Measurements from ENCODE around the gene STARD3. TPM values are rescaled to one million over a fixed set of nuclear protein-coding genes. Genes with fewer than 3 reads are reported as not detected.
A peak's percentile ranks its signal among the peaks of the same experiment; 100 is the strongest.

The STARD3 gene
- total RNA-seq, 1 experiment from 2014 or later = 22.7 TPM

DNA sequence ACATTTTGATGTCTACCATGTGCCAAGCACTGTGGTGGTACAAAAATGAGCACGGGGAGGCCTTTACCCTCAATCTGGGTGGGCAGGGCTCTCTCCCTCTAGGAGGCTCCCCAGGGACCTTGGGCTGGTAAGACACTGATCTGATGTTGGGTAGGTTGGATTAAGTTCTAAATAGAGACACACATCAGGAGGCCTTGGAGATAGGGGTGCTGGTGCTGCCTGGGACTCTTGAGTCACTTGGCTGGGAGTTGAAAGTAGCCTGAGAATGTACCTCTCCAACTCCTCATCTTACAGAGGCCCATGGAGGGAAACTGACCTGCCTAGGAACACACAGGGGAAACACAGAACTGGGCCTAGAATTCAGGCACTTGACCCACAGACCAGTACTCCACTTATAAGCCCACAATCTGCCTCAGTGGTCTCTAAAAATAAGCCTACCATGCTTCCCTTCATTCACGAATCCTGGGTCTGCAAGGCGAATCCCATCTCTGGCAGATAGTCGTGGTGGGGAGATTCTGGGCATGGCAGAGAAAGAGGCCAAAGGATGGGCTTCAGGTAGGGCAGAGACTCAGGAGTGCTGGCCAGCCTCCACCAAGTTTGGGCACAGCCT, 27.4 kb upstream of the STARD3 start:
- Histone ChIP-seq H3K36me3 (no peaks in the 10 kb centered on the region), H3K27ac (no peak overlapping the region), H3K27me3 (no peaks in the 10 kb centered on the region; the same call in 1 of the 2 replicates), H3K4me3 (no peak overlapping the region), H3K4me1 (no peaks in the 10 kb centered on the region), H3K9me3 (replicated peaks) (no peaks in the 10 kb centered on the region)
- DNase-seq = no peak

GRCh38 chr17:39611401-39612112, 25.4 kb upstream of the STARD3 start:
- DNase-seq = no peak

GRCh38 chr17:39612291-39612894, 24.6 kb upstream of the STARD3 start:
- H3K36me3 ChIP-seq = no peaks in the 10 kb centered on the region
- DNase-seq = no peak
- no peak overlapping the region for H3K27ac ChIP-seq
- H3K27me3 ChIP-seq = no peaks in the 10 kb centered on the region; the same call in 1 of the 2 replicates
- H3K4me3 ChIP-seq = no peak overlapping the region
- H3K4me1 ChIP-seq = no peaks in the 10 kb centered on the region
- H3K9me3 ChIP-seq (replicated peaks) = no peaks in the 10 kb centered on the region

More at GRCh38 chr17:39611401-39612112, 25.4 kb upstream of the STARD3 start:
- H3K4me1 ChIP-seq = no peaks in the 10 kb centered on the region
- H3K36me3 ChIP-seq = no peaks in the 10 kb centered on the region
- H3K4me3 ChIP-seq = no peak overlapping the region
- no peaks in the 10 kb centered on the region for H3K9me3 ChIP-seq (replicated peaks)
- H3K27ac ChIP-seq = no peak overlapping the region
- no peaks in the 10 kb centered on the region; the same call in 1 of the 2 replicates for H3K27me3 ChIP-seq

GRCh38 chr17:39612935-39613464, 23.9 kb upstream of the STARD3 start:
- no peak overlapping the region for H3K4me3 ChIP-seq
- H3K27ac ChIP-seq = no peak overlapping the region
- H3K36me3 ChIP-seq = no peaks in the 10 kb centered on the region
- no peaks in the 10 kb centered on the region; the same call in 1 of the 2 replicates for H3K27me3 ChIP-seq
- no peak for DNase-seq
- no peaks in the 10 kb centered on the region for H3K4me1 ChIP-seq
- H3K9me3 ChIP-seq (replicated peaks) = no peaks in the 10 kb centered on the region

DNA sequence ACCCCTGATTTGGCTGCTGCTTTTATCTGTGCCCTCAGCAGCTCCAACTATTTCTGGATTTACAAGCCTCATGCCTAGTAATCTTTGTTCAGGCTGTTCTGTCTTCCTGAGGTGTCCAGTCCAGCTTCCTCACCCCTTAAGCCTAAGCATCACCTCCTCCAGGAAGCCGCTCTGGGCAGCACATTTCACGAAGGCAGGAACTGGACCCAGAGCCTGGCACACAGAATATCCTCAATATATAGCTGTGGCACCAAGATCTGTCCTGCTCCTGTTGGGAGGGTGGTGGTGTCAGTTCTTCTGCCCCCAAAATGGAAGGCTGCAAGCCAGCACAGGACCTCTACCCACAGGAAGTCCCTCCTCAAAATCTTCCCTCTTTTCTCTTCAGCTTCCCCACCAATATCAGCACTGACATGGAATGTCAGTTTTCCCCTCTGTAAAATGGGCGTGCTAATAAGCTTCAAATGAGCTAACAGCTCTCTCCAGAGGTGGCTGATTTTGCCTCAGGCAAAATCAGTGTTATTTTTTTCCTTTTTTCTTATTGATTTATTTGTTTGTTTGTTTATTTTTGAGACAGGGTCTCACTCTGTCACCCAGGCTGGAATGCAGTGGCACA, 22.3 kb upstream of the STARD3 start:
- H3K4me1 ChIP-seq = peaks cover 5% of the 10 kb centered on the region; the same call in 1 of the 2 replicates
- H3K36me3 ChIP-seq = no peaks in the 10 kb centered on the region
- no peak overlapping the region for H3K4me3 ChIP-seq
- no peak overlapping the region for H3K27ac ChIP-seq
- DNase-seq = no peak
- H3K9me3 ChIP-seq (replicated peaks) = no peaks in the 10 kb centered on the region
- peaks cover 2% of the 10 kb centered on the region; the same call in 1 of the 2 replicates for H3K27me3 ChIP-seq

- no peaks in the 10 kb centered on the region for H3K36me3 ChIP-seq
- DNase-seq = no peak
- H3K27me3 ChIP-seq = peaks cover 3% of the 10 kb centered on the region; the same call in 1 of the 2 replicates
Observed at GRCh38 chr17:39615434-39615833, 21.5 kb upstream of the STARD3 start.

GRCh38 chr17:39617100-39617445, 19.9 kb upstream of the STARD3 start:
- no peaks in the 10 kb centered on the region for H3K36me3 ChIP-seq
- peaks cover 10% of the 10 kb centered on the region; the same call in 1 of the 2 replicates for H3K4me1 ChIP-seq
- no peak overlapping the region for H3K27ac ChIP-seq
- no peaks in the 10 kb centered on the region for H3K9me3 ChIP-seq (replicated peaks)
- peaks cover 3% of the 10 kb centered on the region; the same call in 1 of the 2 replicates for H3K27me3 ChIP-seq
- no peak for DNase-seq
- H3K4me3 ChIP-seq = peak overlapping the region; percentile 65; the same call in 1 of the 2 replicates

More at GRCh38 chr17:39615434-39615833, 21.5 kb upstream of the STARD3 start:
- Histone ChIP-seq H3K4me1 (peaks cover 5% of the 10 kb centered on the region; the same call in 1 of the 2 replicates), H3K9me3 (replicated peaks) (no peaks in the 10 kb centered on the region), H3K27ac (no peak overlapping the region), H3K4me3 (no peak overlapping the region)

- Histone ChIP-seq H3K4me3 (peak overlapping the region; percentile 65), H3K9me3 (replicated peaks) (no peaks in the 10 kb centered on the region), H3K27ac (no peak overlapping the region), H3K27me3 (peaks cover 3% of the 10 kb centered on the region; the same call in 1 of the 2 replicates), H3K36me3 (no peaks in the 10 kb centered on the region), H3K4me1 (peaks cover 14% of the 10 kb centered on the region; the same call in 1 of the 2 replicates)
- DNase-seq = peak; percentile 68 to 70
Observed at GRCh38 chr17:39617446-39618245, 19.3 kb upstream of the STARD3 start.

DNA sequence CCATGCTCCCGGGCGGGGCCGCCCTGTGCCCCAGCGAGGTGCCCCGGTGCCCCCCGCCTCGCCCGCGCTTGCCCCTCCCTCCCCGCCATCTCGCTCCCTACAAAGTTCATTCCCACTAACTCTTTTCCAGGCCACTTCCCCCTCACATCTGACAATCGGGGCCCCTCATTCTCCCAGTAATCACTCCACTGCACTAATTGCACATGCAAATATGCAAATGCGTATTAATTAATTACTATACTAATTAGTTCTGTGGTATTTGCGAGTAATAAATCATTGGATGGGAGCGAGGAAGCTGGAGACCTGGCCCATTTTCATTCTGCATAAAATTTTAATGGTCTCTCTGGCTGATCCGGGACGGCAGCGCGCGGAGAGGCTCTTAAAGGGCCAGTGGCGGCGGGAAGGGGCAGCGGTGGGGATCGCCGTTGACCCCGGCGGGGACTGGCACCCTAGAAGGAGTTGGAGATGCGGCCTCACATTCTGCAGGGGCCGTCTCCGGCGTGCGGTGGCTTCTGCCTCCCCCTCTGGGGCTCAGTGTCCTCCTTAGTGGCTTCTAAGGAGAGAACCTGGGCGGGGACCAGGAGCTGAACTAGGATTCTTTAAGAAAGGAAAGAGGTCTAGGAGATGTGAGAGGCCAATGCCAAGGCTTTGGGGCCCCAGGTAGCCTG, 18.6 kb upstream of the STARD3 start:
- DNase-seq = peak; percentile 34 to 50
- peak overlapping the region; percentile 25 for H3K27ac ChIP-seq
- no peaks in the 10 kb centered on the region for H3K9me3 ChIP-seq (replicated peaks)
- peaks cover 14% of the 10 kb centered on the region; the same call in 1 of the 2 replicates for H3K4me1 ChIP-seq
- H3K27me3 ChIP-seq = peaks cover 3% of the 10 kb centered on the region; the same call in 1 of the 2 replicates
- H3K4me3 ChIP-seq = peak overlapping the region; percentile 65
- H3K36me3 ChIP-seq = no peaks in the 10 kb centered on the region

DNA sequence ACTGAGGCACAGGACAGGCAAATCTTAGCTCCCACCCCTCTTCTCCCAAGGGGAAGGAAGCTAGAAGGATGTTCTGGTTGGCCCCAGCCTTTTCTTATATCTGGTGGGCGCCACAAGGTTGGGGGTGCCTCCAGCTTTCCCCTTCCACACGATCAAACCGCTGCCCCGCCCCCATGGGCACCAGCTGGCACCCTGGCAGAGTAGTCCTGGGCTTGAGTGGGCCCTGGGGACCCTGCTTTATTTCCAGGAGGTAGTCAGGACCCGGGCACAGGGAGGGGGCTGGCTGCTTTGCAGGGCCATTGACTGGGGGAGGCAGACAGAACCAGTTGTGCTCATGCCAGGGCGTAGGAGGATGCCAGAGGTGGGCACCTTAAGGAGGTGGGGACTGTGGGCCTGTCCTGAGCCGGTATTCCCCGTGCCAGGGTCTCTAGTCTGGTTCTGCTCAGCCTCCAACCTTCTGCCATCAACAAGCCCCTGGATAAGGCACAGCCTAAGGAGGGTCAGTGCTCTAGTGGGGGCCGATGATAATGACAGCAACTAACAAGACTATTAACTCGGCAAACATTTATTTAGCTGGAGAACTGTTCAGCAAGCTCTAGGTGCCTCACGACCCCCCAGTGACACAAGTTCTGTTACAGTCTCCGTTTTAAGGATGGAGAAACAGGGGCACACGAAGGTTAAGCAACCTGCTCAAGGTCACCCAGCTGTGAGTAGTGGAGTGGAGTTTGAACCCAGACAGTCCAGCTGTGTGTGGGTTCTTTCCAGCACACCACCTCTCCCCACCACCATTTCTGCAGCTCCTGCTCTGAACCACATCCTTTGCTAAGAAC, 17.8 kb upstream of the STARD3 start:
- no peaks in the 10 kb centered on the region for H3K9me3 ChIP-seq (replicated peaks)
- H3K4me1 ChIP-seq = peaks cover 14% of the 10 kb centered on the region; the same call in 1 of the 2 replicates
- no peak overlapping the region for H3K27ac ChIP-seq
- peaks cover 3% of the 10 kb centered on the region; the same call in 1 of the 2 replicates for H3K27me3 ChIP-seq
- peak overlapping the region; percentile 65 for H3K4me3 ChIP-seq
- no peak for DNase-seq
- no peaks in the 10 kb centered on the region for H3K36me3 ChIP-seq

GRCh38 chr17:39619786-39620101, 17.2 kb upstream of the STARD3 start:
- Histone ChIP-seq H3K27me3 (peaks cover 5% of the 10 kb centered on the region; the same call in 1 of the 2 replicates), H3K4me3 (no peak overlapping the region), H3K36me3 (no peaks in the 10 kb centered on the region), H3K9me3 (replicated peaks) (no peaks in the 10 kb centered on the region), H3K4me1 (peaks cover 14% of the 10 kb centered on the region; the same call in 1 of the 2 replicates), H3K27ac (no peak overlapping the region)
- no peak for DNase-seq

DNA sequence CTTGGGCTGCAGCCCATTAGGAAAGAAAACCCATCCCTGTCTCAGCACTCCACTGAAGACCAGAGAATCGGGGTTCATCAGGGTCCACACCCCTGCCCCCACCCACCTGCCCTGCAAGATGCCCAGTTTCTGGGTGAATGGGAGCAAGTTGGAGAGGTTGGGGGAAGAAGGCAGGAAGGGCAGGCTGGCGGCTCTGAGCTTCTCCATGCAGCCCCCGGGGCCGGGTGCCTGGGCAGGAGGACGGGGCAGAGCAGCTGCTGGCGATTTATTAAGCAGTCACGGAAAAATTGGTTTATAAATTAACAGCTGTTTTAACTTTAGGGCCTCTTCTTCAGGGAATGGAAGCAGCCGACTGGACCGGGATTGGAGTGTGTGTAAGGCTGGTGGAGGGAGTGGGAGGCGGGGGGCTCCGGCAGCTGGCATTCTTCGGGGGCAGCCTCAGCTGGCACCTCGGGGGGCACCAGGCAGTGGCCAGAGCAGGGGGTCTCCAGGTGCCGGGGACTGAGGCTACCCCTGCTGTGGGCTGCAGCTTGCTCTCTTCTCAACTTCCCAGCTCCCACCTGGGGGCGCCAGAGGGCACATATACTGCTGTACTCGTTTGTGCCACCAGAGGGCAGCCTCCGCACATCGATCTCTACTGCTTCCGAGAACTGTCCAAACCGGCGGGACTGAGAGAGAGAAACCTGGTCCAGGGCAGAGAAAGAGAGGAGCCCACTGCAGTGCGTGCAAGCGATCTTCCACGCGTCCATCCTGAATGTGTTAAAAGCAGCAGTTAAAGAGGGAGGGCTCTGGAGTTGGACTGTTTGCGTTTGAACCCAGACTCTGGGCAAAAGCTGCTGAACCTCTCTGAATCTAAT, 15.2 kb upstream of the STARD3 start:
- H3K4me3 ChIP-seq = peak overlapping the region; percentile 15; the same call in 1 of the 2 replicates
- DNase-seq = peak; percentile 79 to 91
- no peaks in the 10 kb centered on the region for H3K9me3 ChIP-seq (replicated peaks)
- no peaks in the 10 kb centered on the region for H3K36me3 ChIP-seq
- peaks cover 11% of the 10 kb centered on the region; the same call in 1 of the 2 replicates for H3K27me3 ChIP-seq
- peaks cover 14% of the 10 kb centered on the region; the same call in 1 of the 2 replicates for H3K4me1 ChIP-seq
- peak overlapping the region; percentile 22; the same call in 1 of the 2 replicates for H3K27ac ChIP-seq
